HEK293 (cell line): ENCODE results near the gene NPAT.

ENCODE experiments used
- CTCF ChIA-PET: fragments of 350-600 bp; formaldehyde crosslinking; extraction: SDS; loops from one replicate; lab custom pipeline; 2021; ENCODE audit warnings: antibody characterized with exemption; lab: Yijun Ruan, JAX
- POLR2A ChIA-PET: fragments of 300-600 bp; formaldehyde crosslinking; extraction: SDS; loops from one replicate; lab custom pipeline; 2020; ENCODE audit warnings: antibody characterized with exemption, inconsistent platforms; lab: Yijun Ruan, JAX
- H3K27ac ChIP-seq: fragments of 200-500 bp; sonication (Bioruptor generic); 2 replicates; pipeline ENCODE4 v1.5.1; 2014; ENCODE audit warnings: low read depth, low read length, control low read depth, inconsistent platforms; ENCODE audit errors: extremely low read depth
- H3K36me3 ChIP-seq, 2 experiments: fragments of 200-500 bp in 1 of 2; sonication (Bioruptor generic) in 1 of 2; 1 replicate in 1 of 2; 2 replicates in 1 of 2; pipeline ENCODE4 v1.5.1; 2014 to 2017; ENCODE audit warnings: inconsistent platforms in 2 of 2, low read length in 2 of 2; ENCODE audit not compliant: control insufficient read depth in 2 of 2, insufficient read depth in 1 of 2
- H3K4me1 ChIP-seq: fragments of 200-500 bp; sonication (Bioruptor generic); 2 replicates; pipeline ENCODE4 v1.5.1; 2014; ENCODE audit warnings: mild to moderate bottlenecking, low read length, inconsistent platforms; ENCODE audit not compliant: control insufficient read depth, insufficient read depth
- H3K4me3 ChIP-seq: 2 replicates; pipeline ENCODE4 v1.5.1; 2011; ENCODE audit warnings: low read depth, mild to moderate bottlenecking, control low read depth, low read length, moderate library complexity
- H3K9me3 ChIP-seq: fragments of 200-500 bp; sonication (Bioruptor generic); 2 replicates; pipeline ENCODE4 v1.5.1; 2014; ENCODE audit warnings: low read depth, low read length, inconsistent platforms; ENCODE audit not compliant: control insufficient read depth, insufficient read depth
- KLF1 ChIP-seq: fragments of 450-650 bp; formaldehyde crosslinking; IDR thresholded peaks from 2 replicates; pipeline ENCODE4 v1.5.1; 2016; ENCODE audit warnings: missing biosample characterization, missing genetic modification characterization
- SCRT1 ChIP-seq: fragments of 450-650 bp; formaldehyde crosslinking; IDR thresholded peaks from 2 replicates; pipeline ENCODE4 v1.5.1; 2016; ENCODE audit warnings: missing biosample characterization, missing genetic modification characterization, borderline replicate concordance
- ZBTB48 ChIP-seq: fragments of 450-650 bp; formaldehyde crosslinking; IDR thresholded peaks from 2 replicates; pipeline ENCODE4 v1.5.1; 2016; ENCODE audit warnings: missing biosample characterization, missing genetic modification characterization
- ZNF112 ChIP-seq: fragments of 450-650 bp; formaldehyde crosslinking; IDR thresholded peaks from 2 replicates; pipeline ENCODE4 v1.5.0; 2017; ENCODE audit warnings: missing biosample characterization, missing genetic modification characterization
- ZNF202 ChIP-seq: fragments of 450-650 bp; formaldehyde crosslinking; IDR thresholded peaks from 2 replicates; pipeline ENCODE4 v1.5.1; 2016; ENCODE audit warnings: missing biosample characterization, missing genetic modification characterization, borderline replicate concordance
- ZNF223 ChIP-seq: fragments of 450-650 bp; formaldehyde crosslinking; IDR thresholded peaks from 2 replicates; pipeline ENCODE4 v1.5.1; 2016; ENCODE audit warnings: missing biosample characterization, missing genetic modification characterization
- ZNF433 ChIP-seq: fragments of 450-650 bp; formaldehyde crosslinking; IDR thresholded peaks from 2 replicates; pipeline ENCODE4 v1.5.1; 2016; ENCODE audit warnings: missing biosample characterization, missing genetic modification characterization, low read depth
- ZNF514 ChIP-seq: fragments of 450-650 bp; formaldehyde crosslinking; IDR thresholded peaks from 2 replicates; pipeline ENCODE4 v1.5.1; 2016; ENCODE audit warnings: missing biosample characterization, missing genetic modification characterization
- ZNF610 ChIP-seq: fragments of 450-650 bp; formaldehyde crosslinking; IDR thresholded peaks from 2 replicates; pipeline ENCODE4 v1.5.1; 2016; ENCODE audit warnings: missing biosample characterization, missing genetic modification characterization, borderline replicate concordance
- ZNF768 ChIP-seq: fragments of 450-650 bp; formaldehyde crosslinking; IDR thresholded peaks from 2 replicates; pipeline ENCODE4 v1.5.1; 2018; ENCODE audit warnings: missing biosample characterization, mild to moderate bottlenecking, missing genetic modification characterization
- ZNF777 ChIP-seq: fragments of 450-650 bp; formaldehyde crosslinking; IDR thresholded peaks from 2 replicates; pipeline ENCODE4 v1.5.1; 2017; ENCODE audit warnings: missing biosample characterization, missing genetic modification characterization, borderline replicate concordance
- TF ChIP-seq, protein P1 (sequence below): fragments of 450-650 bp; formaldehyde crosslinking; IDR thresholded peaks from 2 replicates; pipeline ENCODE4 v1.5.1; 2017; ENCODE audit warnings: missing biosample characterization, missing genetic modification characterization
- TF ChIP-seq, protein P2 (sequence below): fragments of 450-650 bp; formaldehyde crosslinking; IDR thresholded peaks from 2 replicates; pipeline ENCODE4 v1.5.1; 2016; ENCODE audit warnings: missing biosample characterization, missing genetic modification characterization
- TF ChIP-seq, protein P3 (sequence below): fragments of 450-650 bp; formaldehyde crosslinking; IDR thresholded peaks from 2 replicates; pipeline ENCODE4 v1.5.1; 2016; ENCODE audit warnings: missing biosample characterization, missing genetic modification characterization
- TF ChIP-seq, protein P4 (sequence below): fragments of 450-650 bp; formaldehyde crosslinking; IDR thresholded peaks from 2 replicates; pipeline ENCODE4 v1.5.1; 2017; ENCODE audit warnings: missing biosample characterization, missing genetic modification characterization
- TF ChIP-seq, protein P5 (sequence below): fragments of 450-650 bp; formaldehyde crosslinking; IDR thresholded peaks from 2 replicates; pipeline ENCODE4 v1.5.1; 2016; ENCODE audit warnings: missing biosample characterization, missing genetic modification characterization

Gene NPAT

DNA sequence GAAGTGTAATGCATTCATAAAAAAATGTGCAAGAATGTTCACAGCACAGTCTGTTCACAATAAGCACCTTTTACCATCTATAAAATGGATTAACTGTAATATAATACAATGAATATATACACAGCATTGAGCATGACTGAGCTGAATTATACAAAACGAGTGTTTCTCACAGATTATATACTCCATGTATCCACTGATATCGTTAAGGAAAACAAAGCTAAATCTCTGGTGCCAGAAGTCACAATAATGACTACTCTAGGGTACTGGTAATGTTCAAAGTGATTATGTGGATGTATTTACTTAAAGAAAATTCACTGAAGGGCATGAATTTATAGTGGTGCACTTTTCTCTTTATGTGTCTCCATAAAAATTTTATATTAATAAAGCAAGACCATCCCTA, 67.8 kb downstream of the NPAT start:
- ChIA-PET CTCF (interaction anchor here (0.5 to 1.2 kb wide), 5 partner anchors 14 to 494 kb away, joined by 3 to 5 read pairs (median 4); no protein-coding TSS in a partner anchor), POLR2A (no interaction called here)
- H3K4me1 ChIP-seq, result no peaks in the 10 kb centered on the region
- no peak overlapping the region for H3K27ac ChIP-seq
- TF ChIP-seq, protein P1, sequence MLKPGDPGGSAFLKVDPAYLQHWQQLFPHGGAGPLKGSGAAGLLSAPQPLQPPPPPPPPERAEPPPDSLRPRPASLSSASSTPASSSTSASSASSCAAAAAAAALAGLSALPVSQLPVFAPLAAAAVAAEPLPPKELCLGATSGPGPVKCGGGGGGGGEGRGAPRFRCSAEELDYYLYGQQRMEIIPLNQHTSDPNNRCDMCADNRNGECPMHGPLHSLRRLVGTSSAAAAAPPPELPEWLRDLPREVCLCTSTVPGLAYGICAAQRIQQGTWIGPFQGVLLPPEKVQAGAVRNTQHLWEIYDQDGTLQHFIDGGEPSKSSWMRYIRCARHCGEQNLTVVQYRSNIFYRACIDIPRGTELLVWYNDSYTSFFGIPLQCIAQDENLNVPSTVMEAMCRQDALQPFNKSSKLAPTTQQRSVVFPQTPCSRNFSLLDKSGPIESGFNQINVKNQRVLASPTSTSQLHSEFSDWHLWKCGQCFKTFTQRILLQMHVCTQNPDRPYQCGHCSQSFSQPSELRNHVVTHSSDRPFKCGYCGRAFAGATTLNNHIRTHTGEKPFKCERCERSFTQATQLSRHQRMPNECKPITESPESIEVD, result peak; percentile 31; the same call in 1 of the 2 replicates
- no peak for TF ChIP-seq ZNF112 (tag by site-specific recombination)
- TF ChIP-seq ZBTB48 (tag by site-specific recombination), result no peak
- no peak for TF ChIP-seq ZNF202
- TF ChIP-seq, protein P2, sequence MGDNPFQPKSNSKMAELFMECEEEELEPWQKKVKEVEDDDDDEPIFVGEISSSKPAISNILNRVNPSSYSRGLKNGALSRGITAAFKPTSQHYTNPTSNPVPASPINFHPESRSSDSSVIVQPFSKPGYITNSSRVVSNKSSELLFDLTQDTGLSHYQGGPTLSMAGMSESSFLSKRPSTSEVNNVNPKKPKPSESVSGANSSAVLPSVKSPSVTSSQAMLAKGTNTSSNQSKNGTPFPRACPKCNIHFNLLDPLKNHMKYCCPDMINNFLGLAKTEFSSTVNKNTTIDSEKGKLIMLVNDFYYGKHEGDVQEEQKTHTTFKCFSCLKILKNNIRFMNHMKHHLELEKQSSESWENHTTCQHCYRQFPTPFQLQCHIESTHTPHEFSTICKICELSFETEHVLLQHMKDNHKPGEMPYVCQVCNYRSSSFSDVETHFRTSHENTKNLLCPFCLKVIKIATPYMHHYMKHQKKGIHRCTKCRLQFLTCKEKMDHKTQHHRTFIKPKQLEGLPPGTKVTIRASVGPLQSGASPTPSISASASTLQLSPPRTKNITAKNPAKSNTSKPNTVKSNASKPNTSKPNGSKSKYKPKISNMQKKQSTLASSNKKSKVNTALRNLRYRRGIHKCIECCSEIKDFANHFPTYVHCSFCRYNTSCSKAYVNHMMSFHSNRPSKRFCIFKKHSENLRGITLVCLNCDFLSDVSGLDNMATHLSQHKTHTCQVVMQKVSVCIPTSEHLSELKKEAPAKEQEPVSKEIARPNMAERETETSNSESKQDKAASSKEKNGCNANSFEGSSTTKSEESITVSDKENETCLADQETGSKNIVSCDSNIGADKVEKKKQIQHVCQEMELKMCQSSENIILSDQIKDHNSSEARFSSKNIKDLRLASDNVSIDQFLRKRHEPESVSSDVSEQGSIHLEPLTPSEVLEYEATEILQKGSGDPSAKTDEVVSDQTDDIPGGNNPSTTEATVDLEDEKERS (tag by site-specific recombination), result no peak
- no peak for TF ChIP-seq ZNF223 (tag by site-specific recombination)
- TF ChIP-seq, protein P3, sequence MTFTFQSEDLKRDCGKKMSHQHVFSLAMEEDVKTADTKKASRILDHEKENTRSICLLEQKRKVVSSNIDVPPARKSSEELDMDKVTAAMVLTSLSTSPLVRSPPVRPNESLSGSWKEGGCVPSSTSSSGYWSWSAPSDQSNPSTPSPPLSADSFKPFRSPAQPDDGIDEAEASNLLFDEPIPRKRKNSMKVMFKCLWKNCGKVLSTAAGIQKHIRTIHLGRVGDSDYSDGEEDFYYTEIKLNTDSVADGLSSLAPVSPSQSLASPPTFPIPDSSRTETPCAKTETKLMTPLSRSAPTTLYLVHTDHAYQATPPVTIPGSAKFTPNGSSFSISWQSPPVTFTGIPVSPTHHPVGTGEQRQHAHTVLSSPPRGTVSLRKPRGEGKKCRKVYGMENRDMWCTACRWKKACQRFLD (tag by site-specific recombination), result no peak
- H3K9me3 ChIP-seq, result no peaks in the 10 kb centered on the region
- H3K4me3 ChIP-seq, result no peak overlapping the region
- H3K36me3 ChIP-seq, result peaks cover 29 to 84% of the 10 kb centered on the region in 2 experiments

DNA sequence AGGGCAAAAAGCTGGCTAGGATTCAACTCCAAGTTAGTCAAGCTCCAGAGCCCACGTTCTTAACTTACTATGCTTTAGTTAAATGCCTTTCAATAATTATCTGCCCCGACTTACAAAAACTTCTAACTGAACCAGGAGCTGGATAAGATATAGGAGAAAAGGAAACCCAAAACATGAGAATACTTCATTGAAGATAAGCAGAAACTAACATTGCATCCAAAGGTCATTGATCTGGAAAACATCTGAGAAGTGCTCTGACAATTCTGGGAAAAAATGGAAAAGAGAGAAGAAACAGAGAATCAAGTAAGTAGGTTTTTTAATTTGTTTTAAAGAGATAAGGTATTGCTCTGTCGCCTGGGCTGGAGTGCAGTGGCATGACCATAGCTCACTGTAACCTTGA, 73.9 kb downstream of the NPAT start:
- ChIA-PET CTCF (interaction anchor here (0.6 kb wide), 1 partner anchor 158 kb away, joined by 3 read pairs; no protein-coding TSS in a partner anchor), POLR2A (no interaction called here)
- H3K27ac ChIP-seq, result no peak overlapping the region
- no peaks in the 10 kb centered on the region for H3K4me1 ChIP-seq
- no peak for TF ChIP-seq ZNF610 (tag by site-specific recombination)
- TF ChIP-seq ZNF433 (tag by site-specific recombination), result no peak
- TF ChIP-seq, protein P4, sequence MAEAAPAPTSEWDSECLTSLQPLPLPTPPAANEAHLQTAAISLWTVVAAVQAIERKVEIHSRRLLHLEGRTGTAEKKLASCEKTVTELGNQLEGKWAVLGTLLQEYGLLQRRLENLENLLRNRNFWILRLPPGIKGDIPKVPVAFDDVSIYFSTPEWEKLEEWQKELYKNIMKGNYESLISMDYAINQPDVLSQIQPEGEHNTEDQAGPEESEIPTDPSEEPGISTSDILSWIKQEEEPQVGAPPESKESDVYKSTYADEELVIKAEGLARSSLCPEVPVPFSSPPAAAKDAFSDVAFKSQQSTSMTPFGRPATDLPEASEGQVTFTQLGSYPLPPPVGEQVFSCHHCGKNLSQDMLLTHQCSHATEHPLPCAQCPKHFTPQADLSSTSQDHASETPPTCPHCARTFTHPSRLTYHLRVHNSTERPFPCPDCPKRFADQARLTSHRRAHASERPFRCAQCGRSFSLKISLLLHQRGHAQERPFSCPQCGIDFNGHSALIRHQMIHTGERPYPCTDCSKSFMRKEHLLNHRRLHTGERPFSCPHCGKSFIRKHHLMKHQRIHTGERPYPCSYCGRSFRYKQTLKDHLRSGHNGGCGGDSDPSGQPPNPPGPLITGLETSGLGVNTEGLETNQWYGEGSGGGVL (tag by site-specific recombination), result no peak
- no peak for TF ChIP-seq ZNF777
- no peak for TF ChIP-seq KLF1 (tag by site-specific recombination)
- TF ChIP-seq ZNF768 (tag by site-specific recombination), result no peak
- no peak for TF ChIP-seq SCRT1 (tag by site-specific recombination)
- TF ChIP-seq, protein P5, sequence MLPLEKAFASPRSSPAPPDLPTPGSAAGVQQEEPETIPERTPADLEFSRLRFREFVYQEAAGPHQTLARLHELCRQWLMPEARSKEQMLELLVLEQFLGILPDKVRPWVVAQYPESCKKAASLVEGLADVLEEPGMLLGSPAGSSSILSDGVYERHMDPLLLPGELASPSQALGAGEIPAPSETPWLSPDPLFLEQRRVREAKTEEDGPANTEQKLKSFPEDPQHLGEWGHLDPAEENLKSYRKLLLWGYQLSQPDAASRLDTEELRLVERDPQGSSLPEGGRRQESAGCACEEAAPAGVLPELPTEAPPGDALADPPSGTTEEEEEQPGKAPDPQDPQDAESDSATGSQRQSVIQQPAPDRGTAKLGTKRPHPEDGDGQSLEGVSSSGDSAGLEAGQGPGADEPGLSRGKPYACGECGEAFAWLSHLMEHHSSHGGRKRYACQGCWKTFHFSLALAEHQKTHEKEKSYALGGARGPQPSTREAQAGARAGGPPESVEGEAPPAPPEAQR (tag by site-specific recombination), result no peak
- TF ChIP-seq ZNF514 (tag by site-specific recombination), result no peak
- no peaks in the 10 kb centered on the region for H3K9me3 ChIP-seq
- H3K36me3 ChIP-seq, result peaks cover 26 to 88% of the 10 kb centered on the region in 2 experiments
- H3K4me3 ChIP-seq, result no peak overlapping the region
